ENCODE data around the gene AQP6.

The AQP6 gene

DNA sequence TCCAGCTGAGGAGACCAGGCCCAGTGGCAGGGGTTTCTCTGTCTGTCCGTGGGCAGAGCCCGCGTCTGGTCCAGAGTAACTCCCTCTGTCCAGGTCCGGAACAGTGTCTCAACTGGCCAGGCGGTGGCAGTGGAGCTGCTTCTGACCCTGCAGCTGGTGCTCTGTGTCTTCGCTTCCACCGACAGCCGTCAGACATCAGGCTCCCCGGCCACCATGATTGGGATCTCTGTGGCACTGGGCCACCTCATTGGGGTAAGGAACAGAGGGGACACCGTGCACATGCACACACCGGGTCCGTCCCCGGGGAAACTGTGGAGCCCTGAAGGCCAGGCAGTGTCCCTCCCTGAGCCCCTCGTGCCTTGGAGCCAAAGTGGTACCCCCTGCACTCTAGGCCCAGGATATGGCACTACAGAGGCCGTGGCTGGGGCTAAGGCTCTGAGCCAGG lies 1.5 kb downstream of the AQP6 start:
- no peak for DNase-seq (ENCODE audit: insufficient read length, low spot score)
- no peak for FAIRE-seq
- TF ChIP-seq, protein P1, sequence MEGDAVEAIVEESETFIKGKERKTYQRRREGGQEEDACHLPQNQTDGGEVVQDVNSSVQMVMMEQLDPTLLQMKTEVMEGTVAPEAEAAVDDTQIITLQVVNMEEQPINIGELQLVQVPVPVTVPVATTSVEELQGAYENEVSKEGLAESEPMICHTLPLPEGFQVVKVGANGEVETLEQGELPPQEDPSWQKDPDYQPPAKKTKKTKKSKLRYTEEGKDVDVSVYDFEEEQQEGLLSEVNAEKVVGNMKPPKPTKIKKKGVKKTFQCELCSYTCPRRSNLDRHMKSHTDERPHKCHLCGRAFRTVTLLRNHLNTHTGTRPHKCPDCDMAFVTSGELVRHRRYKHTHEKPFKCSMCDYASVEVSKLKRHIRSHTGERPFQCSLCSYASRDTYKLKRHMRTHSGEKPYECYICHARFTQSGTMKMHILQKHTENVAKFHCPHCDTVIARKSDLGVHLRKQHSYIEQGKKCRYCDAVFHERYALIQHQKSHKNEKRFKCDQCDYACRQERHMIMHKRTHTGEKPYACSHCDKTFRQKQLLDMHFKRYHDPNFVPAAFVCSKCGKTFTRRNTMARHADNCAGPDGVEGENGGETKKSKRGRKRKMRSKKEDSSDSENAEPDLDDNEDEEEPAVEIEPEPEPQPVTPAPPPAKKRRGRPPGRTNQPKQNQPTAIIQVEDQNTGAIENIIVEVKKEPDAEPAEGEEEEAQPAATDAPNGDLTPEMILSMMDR (IDR thresholded peaks at IDR 0.05; ENCODE audit: insufficient read depth, missing control alignments) = peak; percentile 60

DNA sequence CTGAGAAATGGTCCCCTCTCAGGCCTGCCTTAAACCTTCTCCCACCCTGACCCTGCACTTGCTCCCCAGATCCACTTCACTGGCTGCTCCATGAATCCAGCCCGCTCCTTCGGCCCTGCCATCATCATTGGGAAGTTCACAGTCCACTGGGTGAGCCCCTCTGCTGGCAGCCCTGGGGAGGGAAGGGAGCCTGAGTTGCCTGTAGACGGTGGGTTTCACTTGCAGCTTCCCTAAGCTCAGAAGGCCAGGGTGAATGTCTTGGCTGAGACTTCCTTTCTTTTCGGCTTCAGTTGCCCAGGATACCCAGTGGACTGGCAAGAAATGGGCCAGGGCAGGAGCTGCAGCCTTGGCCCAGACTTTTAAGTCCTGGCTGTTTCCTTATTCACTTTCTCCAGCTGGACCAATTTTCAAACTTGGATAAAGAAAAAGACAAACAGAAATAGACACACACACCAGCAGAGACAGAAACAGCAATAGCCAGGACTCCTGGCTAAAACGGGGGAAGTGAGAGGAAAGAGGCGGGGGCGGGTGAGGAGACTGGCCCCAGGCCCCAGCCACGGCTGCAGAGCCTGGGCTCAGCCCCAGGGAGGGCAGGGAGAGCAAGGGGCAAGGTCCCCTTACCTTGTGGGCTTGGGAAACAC lies 2.0 kb downstream of the AQP6 start:
- FAIRE-seq = no peak
- TF ChIP-seq, protein P1 (IDR thresholded peaks at IDR 0.05; ENCODE audit: insufficient read depth, missing control alignments) = no peak
- no peak for DNase-seq (ENCODE audit: insufficient read length, low spot score)

DNA sequence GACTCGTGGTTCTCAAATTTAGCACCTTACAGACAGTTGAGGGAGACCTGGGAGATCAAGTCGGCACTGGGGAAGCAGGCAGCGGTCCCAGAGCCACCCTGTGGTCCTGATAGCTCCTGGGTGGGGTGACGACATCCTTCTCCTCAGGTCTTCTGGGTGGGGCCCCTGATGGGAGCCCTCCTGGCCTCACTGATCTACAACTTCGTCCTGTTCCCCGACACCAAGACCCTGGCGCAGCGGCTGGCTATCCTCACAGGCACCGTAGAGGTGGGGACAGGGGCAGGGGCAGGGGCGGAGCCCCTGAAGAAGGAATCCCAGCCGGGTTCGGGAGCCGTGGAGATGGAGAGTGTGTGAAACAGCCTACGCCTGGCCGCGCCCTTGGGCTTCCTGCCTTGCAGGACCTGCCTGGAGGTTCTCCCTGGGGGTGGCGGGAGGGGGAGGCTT lies 2.6 kb downstream of the AQP6 start:
- FAIRE-seq (no peak), DNase-seq (ENCODE audit: insufficient read length, low spot score) (no peak)
- TF ChIP-seq, protein P1 (IDR thresholded peaks at IDR 0.05; ENCODE audit: insufficient read depth, missing control alignments) = no peak

DNA sequence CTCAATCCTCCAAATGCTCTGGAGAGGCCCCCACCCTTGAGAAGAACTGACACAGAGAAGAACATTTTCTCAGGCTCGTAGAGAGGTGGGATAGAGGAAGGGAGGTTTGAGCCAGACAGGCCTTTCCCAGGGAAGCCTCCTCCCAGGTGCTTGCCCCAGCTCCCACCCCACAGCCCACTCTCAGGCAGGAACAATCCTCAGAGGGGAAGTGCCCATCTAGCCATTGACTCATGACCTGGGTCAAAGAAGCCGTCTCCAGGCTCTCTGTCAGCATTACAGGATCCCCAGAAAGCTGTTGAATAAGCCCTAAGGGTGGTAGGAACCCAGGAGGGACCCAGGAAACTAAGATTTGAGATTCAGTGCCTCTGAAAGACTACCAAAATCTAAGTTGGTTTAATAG lies 3.8 kb downstream of the AQP6 start:
- FAIRE-seq (no peak), DNase-seq (ENCODE audit: insufficient read length, low spot score) (no peak)
- TF ChIP-seq, protein P1 (IDR thresholded peaks at IDR 0.05; ENCODE audit: insufficient read depth, missing control alignments) = no peak

DNA sequence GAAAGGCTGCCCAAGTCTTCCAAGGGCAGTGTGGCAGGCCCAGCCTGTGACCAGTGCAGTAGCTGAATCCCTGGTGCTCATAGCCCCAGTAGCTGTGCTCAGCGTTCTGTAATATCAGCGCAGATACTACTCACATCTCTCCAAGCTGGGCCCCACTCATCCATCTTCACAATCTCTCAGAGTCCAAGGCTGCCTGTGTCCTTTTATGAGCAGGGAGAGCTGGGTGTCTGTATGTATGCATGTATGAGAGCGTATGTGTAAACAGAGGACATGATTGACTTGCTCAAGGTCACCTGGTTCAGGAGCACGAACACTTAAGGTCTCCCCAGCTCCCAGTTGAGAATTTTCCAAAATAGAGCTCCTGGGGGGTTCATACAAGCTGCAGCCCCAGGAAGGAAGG lies 5.4 kb downstream of the AQP6 start:
- DNase-seq (ENCODE audit: insufficient read length, low spot score) = no peak
- no peak for FAIRE-seq
- TF ChIP-seq, protein P1 (IDR thresholded peaks at IDR 0.05; ENCODE audit: insufficient read depth, missing control alignments) = no peak

DNA sequence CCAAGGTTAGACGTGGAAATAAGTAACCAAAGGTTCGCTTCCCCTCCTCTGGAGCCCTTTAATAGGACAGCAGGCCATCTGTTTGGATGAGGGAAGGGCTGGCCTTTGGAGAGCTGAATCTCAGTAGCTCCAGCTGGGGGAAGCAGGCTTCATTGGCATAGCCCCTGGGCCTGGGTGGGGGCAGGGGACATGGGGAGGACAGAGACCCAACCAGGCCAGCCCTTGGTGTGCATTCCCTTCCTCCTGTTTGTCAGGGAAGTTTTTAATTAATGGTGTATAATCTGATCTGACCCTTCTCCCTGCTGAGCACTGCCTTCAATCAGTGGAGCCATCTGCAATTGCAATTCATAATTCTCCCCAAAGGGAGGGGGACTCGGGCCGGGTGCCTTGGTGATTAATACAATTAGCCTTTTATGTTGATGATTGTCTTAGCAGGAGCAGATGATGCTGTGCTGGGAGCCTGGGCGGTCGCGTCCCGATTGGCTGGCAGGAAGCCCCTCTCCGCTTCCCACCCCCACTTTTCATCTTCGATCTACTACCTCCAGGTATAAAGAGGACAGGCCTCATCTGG lies 6.4 kb downstream of the AQP6 start:
- FAIRE-seq (peak; percentile 84), DNase-seq (ENCODE audit: insufficient read length, low spot score) (no peak)
- TF ChIP-seq, protein P1 (IDR thresholded peaks at IDR 0.05; ENCODE audit: insufficient read depth, missing control alignments) = no peak

DNA sequence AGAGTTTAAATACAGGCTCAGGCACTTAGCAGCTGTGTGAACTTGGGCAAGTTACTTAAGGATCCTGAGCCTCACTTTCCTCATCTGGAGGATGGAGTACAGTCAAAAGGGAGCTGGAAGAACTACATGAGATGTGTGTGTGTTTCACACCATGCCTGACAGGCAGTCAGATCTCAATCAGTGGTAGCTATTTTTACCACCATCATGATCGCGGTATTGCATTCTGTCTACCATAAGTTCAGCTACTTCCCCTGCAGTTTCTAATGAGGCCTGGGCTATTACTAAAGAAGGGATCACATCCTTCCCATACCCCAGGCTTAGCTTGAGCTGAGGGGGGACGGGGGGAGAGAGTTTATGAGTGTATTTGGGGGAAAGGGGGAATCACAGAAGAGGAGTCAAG lies 7.0 kb downstream of the AQP6 start:
- no peak for DNase-seq (ENCODE audit: insufficient read length, low spot score)
- TF ChIP-seq, protein P1 (IDR thresholded peaks at IDR 0.05; ENCODE audit: insufficient read depth, missing control alignments) = no peak
- no peak for FAIRE-seq
